IMR-90 (cell line): ENCODE data around the gene KRT77. TPM values are rescaled to one million over a fixed set of nuclear protein-coding genes. Genes with fewer than 3 reads are reported as not detected.
A peak's percentile ranks its signal among the peaks of the same experiment; 100 is the strongest.

Source experiments
- ATAC-seq: fragments of 200-7000 bp; cut with Tn5 transposase; 2 replicates; pipeline ENCODE4 v1.9.1; 2020; ENCODE audit warnings: low read depth, mild to moderate bottlenecking, moderate library complexity
- BruUV-seq: library from RNA; stranded (reverse); fragments of 400-500 nt; replicated peaks from 2 replicates; lab custom pipeline; 2021; lab: Mats Ljungman, UMichigan
- CTCF ChIA-PET: fragments of 300-600 bp; formaldehyde crosslinking; extraction: SDS; loops from one replicate; lab custom pipeline; 2021; ENCODE audit warnings: antibody characterized with exemption; lab: Yijun Ruan, JAX
- POLR2A ChIA-PET: fragments of 300-600 bp; sonication (Branson Sonifier 250); formaldehyde crosslinking; loops from one replicate; lab custom pipeline; 2022; ENCODE audit warnings: antibody characterized with exemption; ENCODE audit not compliant: unreplicated experiment; lab: Charles Lee
- DNase-seq: peaks from one replicate; pipeline ENCODE4 v3.0.0; 2013
- H2AFZ ChIP-seq: replicated peaks from 2 replicates; pipeline ENCODE3; 2013; ENCODE audit warnings: low read length, mild to moderate bottlenecking; ENCODE audit not compliant: poor library complexity
- H2AK5ac ChIP-seq: 2 replicates; pipeline ENCODE4 v1.6.1; 2013; ENCODE audit warnings: low read depth, low read length, inconsistent platforms
- H2AK9ac ChIP-seq: replicated peaks from 2 replicates; pipeline ENCODE3; 2013; ENCODE audit warnings: mild to moderate bottlenecking, low read depth, low read length, moderate library complexity; ENCODE audit not compliant: poor library complexity
- H2BK120ac ChIP-seq: 2 replicates; pipeline ENCODE4 v1.6.1; 2013; ENCODE audit warnings: low read depth, low read length, inconsistent platforms
- H2BK15ac ChIP-seq: 3 replicates; pipeline ENCODE4 v1.6.1; 2013; ENCODE audit warnings: low read depth, low read length, inconsistent platforms
- H2BK20ac ChIP-seq: 2 replicates; pipeline ENCODE4 v1.6.1; 2013; ENCODE audit warnings: low read depth, mild to moderate bottlenecking, inconsistent platforms, low read length, moderate library complexity
- H2BK5ac ChIP-seq: 2 replicates; pipeline ENCODE4 v1.6.1; 2013; ENCODE audit warnings: mild to moderate bottlenecking, low read depth, low read length, inconsistent platforms; ENCODE audit not compliant: poor library complexity, severe bottlenecking
- H3K14ac ChIP-seq: replicated peaks from 2 replicates; pipeline ENCODE4 v1.6.1; 2013; ENCODE audit warnings: low read depth, low read length, inconsistent platforms
- H3K18ac ChIP-seq: 2 replicates; pipeline ENCODE4 v1.6.1; 2013; ENCODE audit warnings: low read depth, low read length, control low read depth
- H3K23ac ChIP-seq: 2 replicates; pipeline ENCODE4 v1.6.1; 2013; ENCODE audit warnings: low read depth, low read length, inconsistent platforms
- H3K27ac ChIP-seq: 2 replicates; pipeline ENCODE4 v1.5.1; 2013; ENCODE audit warnings: mild to moderate bottlenecking, control low read depth, low read length; ENCODE audit not compliant: insufficient read depth
- H3K27me3 ChIP-seq: 2 replicates; pipeline ENCODE4 v1.6.1; 2013; ENCODE audit warnings: low read length; ENCODE audit not compliant: control insufficient read depth, insufficient read depth
- H3K36me3 ChIP-seq: 2 replicates; pipeline ENCODE4 v1.6.1; 2013; ENCODE audit warnings: low read length, mixed read lengths; ENCODE audit not compliant: control insufficient read depth, insufficient read depth
- H3K4ac ChIP-seq: 2 replicates; pipeline ENCODE4 v1.6.1; 2013; ENCODE audit warnings: low read depth, low read length, inconsistent platforms
- H3K4me1 ChIP-seq: 2 replicates; pipeline ENCODE4 v1.6.1; 2013; ENCODE audit warnings: low read length, mixed read lengths; ENCODE audit not compliant: control insufficient read depth, insufficient read depth
- H3K4me2 ChIP-seq: 2 replicates; pipeline ENCODE4 v1.6.1; 2013; ENCODE audit warnings: low read depth, mild to moderate bottlenecking, control low read depth, low read length, moderate library complexity
- H3K4me3 ChIP-seq: 2 replicates; pipeline ENCODE4 v1.5.1; 2013; ENCODE audit warnings: low read depth, mild to moderate bottlenecking, control low read depth, low read length, moderate library complexity; ENCODE audit not compliant: insufficient read depth
- H3K56ac ChIP-seq: 2 replicates; pipeline ENCODE4 v1.6.1; 2013; ENCODE audit warnings: low read length, inconsistent platforms; ENCODE audit not compliant: insufficient read depth; ENCODE audit errors: extremely low read depth
- H3K79me1 ChIP-seq, 2 experiments: 2 replicates each; pipeline ENCODE4 v1.6.1; 2013; ENCODE audit warnings: low read length in 2 of 2, inconsistent platforms in 1 of 2, low read depth in 1 of 2
- H3K9ac ChIP-seq: 2 replicates; pipeline ENCODE4 v1.6.1; 2013; ENCODE audit warnings: low read depth, low read length, control low read depth
- H3K9me1 ChIP-seq: 2 replicates; pipeline ENCODE4 v1.6.1; 2013; ENCODE audit warnings: low read length, inconsistent platforms; ENCODE audit not compliant: insufficient read depth
- H3K9me3 ChIP-seq: 2 replicates; pipeline ENCODE4 v1.6.1; 2013; ENCODE audit warnings: low read length; ENCODE audit not compliant: control insufficient read depth, insufficient read depth
- H4K20me1 ChIP-seq: 2 replicates; pipeline ENCODE4 v1.6.1; 2013; ENCODE audit warnings: low read length, inconsistent platforms; ENCODE audit not compliant: insufficient read depth
- H4K5ac ChIP-seq: 2 replicates; pipeline ENCODE4 v1.6.1; 2013; ENCODE audit warnings: mild to moderate bottlenecking, low read depth, low read length, control low read depth
- H4K8ac ChIP-seq, 2 experiments: 2 replicates each; pipeline ENCODE4 v1.6.1; 2013; ENCODE audit warnings: low read depth in 2 of 2, low read length in 2 of 2, control low read depth in 1 of 2, inconsistent platforms in 1 of 2
- H4K91ac ChIP-seq: 2 replicates; pipeline ENCODE4 v1.6.1; 2013; ENCODE audit warnings: low read depth, low read length, inconsistent platforms; ENCODE audit not compliant: insufficient read depth
- CEBPB ChIP-seq: IDR thresholded peaks from 2 replicates; pipeline ENCODE4 v1.6.1; 2012; ENCODE audit warnings: low read depth, low read length, improper control_type of control experiment
- NFE2L2 ChIP-seq: fragments of 150-350 bp; IDR thresholded peaks from 2 replicates; pipeline ENCODE4 v1.6.1; 2016; ENCODE audit warnings: low read depth, mild to moderate bottlenecking, low read length
- RAD21 ChIP-seq: IDR thresholded peaks from 2 replicates; pipeline ENCODE4 v1.6.1; 2012; ENCODE audit warnings: low read length, improper control_type of control experiment
- RCOR1 ChIP-seq: IDR thresholded peaks from 2 replicates; pipeline ENCODE4 v1.6.1; 2012; ENCODE audit warnings: mild to moderate bottlenecking, low read length, improper control_type of control experiment; ENCODE audit not compliant: insufficient replicate concordance
- RFX5 ChIP-seq: IDR thresholded peaks from 2 replicates; pipeline ENCODE4 v1.8.0; 2012; ENCODE audit warnings: low read depth, mild to moderate bottlenecking, low read length, moderate library complexity
- SMC3 ChIP-seq: fragments of 150-350 bp; IDR thresholded peaks from 2 replicates; pipeline ENCODE4 v1.6.1; 2016; ENCODE audit warnings: low read depth, mild to moderate bottlenecking, antibody characterized with exemption, low read length, moderate library complexity
- WGBS, 2 experiments: methylation state at CpG; one replicate each; pipeline versions ENCODE4 v1.1.5 to v1.1.7; 2013; ENCODE audit warnings: missing lambda C conversion rate in 2 of 2; ENCODE audit not compliant: insufficient read length in 1 of 2; ENCODE audit errors: extremely low coverage in 2 of 2; 5-methylcytosine and 5-hydroxymethylcytosine counted together
- dilution Hi-C: fragments of 300-500 bp; cut with HindIII; formaldehyde crosslinking; loops from one replicate; pipeline ENCODE4 v1.14.3; 2018; ENCODE audit warnings: low sequenced_read_pairs; ENCODE audit not compliant: unreplicated experiment
- in situ Hi-C: fragments of 300-500 bp; cut with MboI; formaldehyde crosslinking; loops from 3 replicates; pipeline ENCODE4 v1.14.3; 2019; ENCODE audit warnings: low sequenced_read_pairs, inconsistent platforms, mixed read lengths
- intact Hi-C: fragments of 100-400 bp; cut with micrococcal nuclease; formaldehyde crosslinking; loops from 2 replicates; pipeline ENCODE4 v1.10.0; 2022
- polyA plus RNA-seq, 3 experiments: library from polyadenylated mRNA; depleted of rRNA; stranded (reverse); fragments of >200 nt; gene quantifications; 2 replicates each; pipeline ENCODE4 v1.2.3, GENCODE V29; 2012; ENCODE audit warnings: low replicate concordance in 1 of 3
- total RNA-seq: library from RNA; depleted of rRNA; stranded (reverse); fragments of >200 nt; gene quantifications from 2 replicates; pipeline ENCODE4 v1.2.3, GENCODE V29; 2012
- TF ChIP-seq, protein P1 (sequence below): conservative IDR thresholded peaks from 2 replicates; pipeline ENCODE4 v1.5.1; 2012; ENCODE audit warnings: mild to moderate bottlenecking, low read depth, low read length, improper control_type of control experiment
- TF ChIP-seq, protein P2 (sequence below): fragments of 150-350 bp; IDR thresholded peaks from 2 replicates; pipeline ENCODE4 v1.6.1; 2016; ENCODE audit warnings: low read depth, mild to moderate bottlenecking, low read length, moderate library complexity, borderline replicate concordance

The KRT77 gene
- total and polyA plus RNA-seq, 2 of the 4 experiments (the other 2 are of a cell fraction) = not detected

- Histone ChIP-seq H2BK120ac (no peak overlapping the region), H2AK5ac (no peak overlapping the region), H3K27ac (no peak overlapping the region), H3K4ac (no peak overlapping the region), H2AK9ac (no peak overlapping the region), H3K4me3 (no peak overlapping the region), H3K9ac (no peak overlapping the region), H3K9me3 (no peaks in the 10 kb centered on the region), H4K20me1 (no peaks in the 10 kb centered on the region), H3K27me3 (peaks cover 13% of the 10 kb centered on the region), H4K5ac (no peak overlapping the region), H4K8ac (no peak overlapping the region), H2BK15ac (no peak overlapping the region), H2BK5ac (no peak overlapping the region), H2AFZ (no peak overlapping the region), H4K91ac (no peak overlapping the region), H3K56ac (no peak overlapping the region), H3K4me2 (no peak overlapping the region), H3K79me1 (no peaks in the 10 kb centered on the region), H3K36me3 (no peaks in the 10 kb centered on the region), H3K9me1 (no peaks in the 10 kb centered on the region), H2BK20ac (no peak overlapping the region), H3K18ac (no peak overlapping the region), H3K4me1 (no peaks in the 10 kb centered on the region), H3K23ac (no peak overlapping the region), H3K14ac (no peak overlapping the region)
- CTCF ChIA-PET = interaction anchor here (0.7 kb wide), 1 partner anchor 13 kb away, joined by 4 read pairs; no protein-coding TSS in a partner anchor
- ATAC-seq (no peak), DNase-seq (no peak)
- TF ChIP-seq RAD21 = peak; percentile 23; the same call in 1 of the 2 replicates
- no peak for TF ChIP-seq RFX5
- TF ChIP-seq NFE2L2 = no peak
- TF ChIP-seq RCOR1 = no peak
- TF ChIP-seq, protein P1, sequence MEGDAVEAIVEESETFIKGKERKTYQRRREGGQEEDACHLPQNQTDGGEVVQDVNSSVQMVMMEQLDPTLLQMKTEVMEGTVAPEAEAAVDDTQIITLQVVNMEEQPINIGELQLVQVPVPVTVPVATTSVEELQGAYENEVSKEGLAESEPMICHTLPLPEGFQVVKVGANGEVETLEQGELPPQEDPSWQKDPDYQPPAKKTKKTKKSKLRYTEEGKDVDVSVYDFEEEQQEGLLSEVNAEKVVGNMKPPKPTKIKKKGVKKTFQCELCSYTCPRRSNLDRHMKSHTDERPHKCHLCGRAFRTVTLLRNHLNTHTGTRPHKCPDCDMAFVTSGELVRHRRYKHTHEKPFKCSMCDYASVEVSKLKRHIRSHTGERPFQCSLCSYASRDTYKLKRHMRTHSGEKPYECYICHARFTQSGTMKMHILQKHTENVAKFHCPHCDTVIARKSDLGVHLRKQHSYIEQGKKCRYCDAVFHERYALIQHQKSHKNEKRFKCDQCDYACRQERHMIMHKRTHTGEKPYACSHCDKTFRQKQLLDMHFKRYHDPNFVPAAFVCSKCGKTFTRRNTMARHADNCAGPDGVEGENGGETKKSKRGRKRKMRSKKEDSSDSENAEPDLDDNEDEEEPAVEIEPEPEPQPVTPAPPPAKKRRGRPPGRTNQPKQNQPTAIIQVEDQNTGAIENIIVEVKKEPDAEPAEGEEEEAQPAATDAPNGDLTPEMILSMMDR = peak; percentile 17; the same call in 1 of the 2 replicates
- TF ChIP-seq, protein P2, sequence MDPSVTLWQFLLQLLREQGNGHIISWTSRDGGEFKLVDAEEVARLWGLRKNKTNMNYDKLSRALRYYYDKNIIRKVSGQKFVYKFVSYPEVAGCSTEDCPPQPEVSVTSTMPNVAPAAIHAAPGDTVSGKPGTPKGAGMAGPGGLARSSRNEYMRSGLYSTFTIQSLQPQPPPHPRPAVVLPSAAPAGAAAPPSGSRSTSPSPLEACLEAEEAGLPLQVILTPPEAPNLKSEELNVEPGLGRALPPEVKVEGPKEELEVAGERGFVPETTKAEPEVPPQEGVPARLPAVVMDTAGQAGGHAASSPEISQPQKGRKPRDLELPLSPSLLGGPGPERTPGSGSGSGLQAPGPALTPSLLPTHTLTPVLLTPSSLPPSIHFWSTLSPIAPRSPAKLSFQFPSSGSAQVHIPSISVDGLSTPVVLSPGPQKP = no peak
- TF ChIP-seq CEBPB = no peak
- TF ChIP-seq SMC3 = 0 out of 2 replicates have a peak, but pooled peaks have one; percentile 2
- POLR2A ChIA-PET = no interaction called here
- in situ Hi-C loops = loop anchor here (5.0 kb wide), 1 partner anchor 50 kb away; no protein-coding TSS in a partner anchor
- WGBS, 2 experiments = 60% methylated on average over 2 of the region's 9 CpGs; no CpG with 5 or more reads in 1 of the 2 experiments
- intact Hi-C loops = no loop called here
- BruUV-seq = no TSS peak
- dilution Hi-C loops = no loop called here
Measured at GRCh38 chr12:52667509-52667908, 35.8 kb downstream of the KRT77 start.
